HG03575 (cell line): ENCODE results near the gene RELL2.

Experiments
- ATAC-seq: cut with Tn5 transposase; IDR thresholded peaks from one replicate; pipeline ENCODE4 v1.9.1; 2021; ENCODE audit not compliant: unreplicated experiment, insufficient number of reproducible peaks, low FRiP score; ENCODE audit errors: extremely low read depth

RELL2 gene

GRCh38 chr5:141668601-141669265 is 31.9 kb downstream of the RELL2 start:
- ATAC-seq = no peak

GRCh38 chr5:141669520-141669919 is 32.7 kb downstream of the RELL2 start:
- no peak for ATAC-seq

- no peak for ATAC-seq
These were observed 35.5 kb downstream of the RELL2 start for GRCh38 chr5:141672071-141672840.

- no peak for ATAC-seq
These were observed 36.3 kb downstream of the RELL2 start for GRCh38 chr5:141672841-141673813.

- no peak for ATAC-seq
These were observed 38.0 kb downstream of the RELL2 start for GRCh38 chr5:141674747-141675146.

- ATAC-seq = no peak
These were observed 38.9 kb downstream of the RELL2 start for GRCh38 chr5:141675672-141676071.

- ATAC-seq = no peak
These were observed 40.6 kb downstream of the RELL2 start for GRCh38 chr5:141677415-141677814.

GRCh38 chr5:141680178-141680577 is 43.4 kb downstream of the RELL2 start:
- ATAC-seq = no peak

GRCh38 chr5:141680751-141681201 is 44.0 kb downstream of the RELL2 start:
- ATAC-seq = no peak

- no peak for ATAC-seq
These were observed 44.5 kb downstream of the RELL2 start for GRCh38 chr5:141681295-141681694.

- no peak for ATAC-seq
These were observed 45.2 kb downstream of the RELL2 start, which contains the start of gene ARAP3 for GRCh38 chr5:141681695-141682641. Gene ARAP3 (minus strand): TSS chr5:141682230. CDS start chr5:141680486, 1,744 bp downstream.

- ATAC-seq = no peak
These were observed 46.9 kb downstream of the RELL2 start for GRCh38 chr5:141683596-141684141.

GRCh38 chr5:141685591-141685990 is 48.8 kb downstream of the RELL2 start:
- no peak for ATAC-seq

GRCh38 chr5:141686648-141687416 is 50.0 kb downstream of the RELL2 start:
- no peak for ATAC-seq
